H1 (cell line): ENCODE measurements around the gene ORC3. TPM values are rescaled to one million over a fixed set of nuclear protein-coding genes. Genes with fewer than 3 reads are reported as not detected.

Source experiments
- RBBP5 ChIP-seq: IDR thresholded peaks from 2 replicates; pipeline ENCODE4 v1.7.1; 2012; ENCODE audit warnings: low read depth, mild to moderate bottlenecking, inconsistent platforms, low read length, moderate library complexity, borderline replicate concordance
- SAP30 ChIP-seq: fragments of 300-600 bp; sonication (generic); IDR thresholded peaks from 2 replicates; pipeline ENCODE4 v1.7.1; 2012; ENCODE audit warnings: low read length, moderate library complexity, mild to moderate bottlenecking, inconsistent platforms; ENCODE audit not compliant: insufficient read depth, insufficient replicate concordance
- SP1 ChIP-seq: IDR thresholded peaks from 2 replicates; pipeline ENCODE4 v1.6.1; 2011; ENCODE audit warnings: low read depth, low read length
- SP2 ChIP-seq: IDR thresholded peaks from 2 replicates; pipeline ENCODE4 v1.6.1; 2012; ENCODE audit warnings: mild to moderate bottlenecking, low read length, inconsistent platforms
- polyA plus RNA-seq, 7 experiments: library from polyadenylated mRNA; depleted of rRNA in 3 of 7; stranded (reverse) in 5 of 7; unstranded in 2 of 7; fragments of >200 nt in 5 of 7; fragments of 200-250 nt in 2 of 7; gene quantifications; 1 replicate in 5 of 7; 2 replicates in 1 of 7; 4 replicates in 1 of 7; pipeline versions ENCODE4 v1.2.1 to v1.2.3, GENCODE V29; 2011 to 2013; ENCODE audit warnings: missing spikeins in 2 of 7, mixed read lengths in 2 of 7
- total RNA-seq: library from RNA; stranded (reverse); fragmentation: NEBNext Ultra II Directional; extraction: Animal tissue kit (Norgen Biotek cat#: 25700); gene quantifications from 2 replicates; pipeline ENCODE4 v1.2.1, GENCODE V29; 2021

Gene ORC3
- total and polyA plus RNA-seq, 2 of the 8 experiments (the other 6 are each of a cell fraction or from before 2014, with no cell fraction given), result 35.9 to 60.9 TPM

DNA sequence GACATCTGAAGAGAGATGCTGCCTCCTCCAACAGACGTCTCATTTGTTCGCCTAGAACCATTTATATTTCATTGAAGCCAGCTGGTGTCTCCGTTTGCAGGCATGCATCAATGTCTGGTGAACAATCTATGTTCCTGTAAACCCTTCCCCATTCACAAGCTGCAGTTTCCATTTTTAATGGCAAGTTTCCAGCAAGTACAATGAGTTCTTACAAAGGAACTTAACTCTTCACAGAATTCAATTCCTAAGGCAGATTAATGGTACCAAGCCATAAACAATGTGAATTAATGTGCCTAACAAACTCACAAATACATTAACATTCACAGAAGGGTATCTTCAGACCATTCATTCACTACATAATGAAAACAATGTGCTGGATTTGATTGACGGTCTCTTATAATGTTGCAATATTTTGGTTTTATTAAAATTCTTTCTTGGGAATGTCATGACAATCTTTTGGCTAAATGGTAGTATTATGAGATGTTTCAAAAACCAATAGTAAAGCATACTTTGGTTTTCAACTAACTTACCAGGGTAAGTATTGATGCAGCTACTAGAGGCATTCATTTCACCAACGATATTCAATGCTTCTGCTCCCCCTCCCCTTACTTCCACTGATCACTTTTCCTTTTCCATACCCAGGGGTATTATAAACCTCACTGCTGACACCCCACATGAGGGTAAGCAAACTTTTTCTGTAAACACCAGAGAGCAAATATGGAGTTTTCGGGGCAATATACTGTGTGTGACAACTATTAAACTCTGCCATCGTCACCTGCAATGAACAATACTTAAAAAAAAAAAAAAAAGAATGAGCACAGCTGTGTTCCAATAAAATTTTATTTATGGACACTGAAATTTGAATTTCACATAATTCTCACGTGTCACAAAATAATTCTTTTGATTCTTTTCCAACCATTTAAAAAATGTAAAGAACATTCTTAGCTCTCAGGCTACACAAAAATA, 107.9 kb downstream of the ORC3 start (continued):
- TF ChIP-seq SP1, result no peak
- TF ChIP-seq RBBP5, result no peak
- TF ChIP-seq SP2, result no peak
- no peak for TF ChIP-seq SAP30
